GM21367 (cell line): ENCODE measurements around the gene MINDY1.

Experiments used
- ATAC-seq: cut with Tn5 transposase; IDR thresholded peaks from one replicate; pipeline ENCODE4 v1.9.1; 2021; ENCODE audit not compliant: unreplicated experiment

The MINDY1 gene

GRCh38 chr1:150968491-150968890 is 38.2 kb downstream of the MINDY1 start:
- ATAC-seq = no peak

- ATAC-seq = no peak
Measured at GRCh38 chr1:150967936-150968335, 38.8 kb downstream of the MINDY1 start.

- no peak for ATAC-seq
Measured at GRCh38 chr1:150966011-150966410, 40.7 kb downstream of the MINDY1 start.

GRCh38 chr1:150965605-150966004 is 41.1 kb downstream of the MINDY1 start:
- no peak for ATAC-seq

GRCh38 chr1:150964164-150964489 is 42.6 kb downstream of the MINDY1 start:
- ATAC-seq = no peak

- ATAC-seq = no peak
Measured at GRCh38 chr1:150963321-150964163, 43.2 kb downstream of the MINDY1 start.

- ATAC-seq = no peak
Measured at GRCh38 chr1:150961756-150962155, 44.9 kb downstream of the MINDY1 start.

- ATAC-seq = no peak
Measured at GRCh38 chr1:150960646-150961045, 46.1 kb downstream of the MINDY1 start.

- no peak for ATAC-seq
Measured at GRCh38 chr1:150957666-150958065, 49.0 kb downstream of the MINDY1 start.

DNA sequence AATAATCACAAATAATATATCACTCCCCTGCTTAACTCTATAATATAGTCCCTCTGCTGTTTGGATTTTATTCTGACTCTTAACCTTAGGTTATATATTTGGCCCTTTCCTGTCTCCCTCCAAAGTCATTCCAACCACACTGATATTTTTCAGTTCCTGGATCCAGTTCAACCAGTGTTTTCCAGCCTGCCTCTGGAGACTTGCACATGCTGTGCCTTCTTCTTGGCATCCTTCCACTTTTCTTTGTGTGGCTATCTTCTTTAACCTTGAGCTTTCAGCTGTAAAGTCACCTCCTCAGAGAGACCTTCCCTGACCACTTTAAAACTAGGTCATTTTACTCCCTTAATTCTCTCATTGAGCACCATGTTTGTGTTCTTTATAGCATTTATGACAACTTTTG is 51.4 kb downstream of the MINDY1 start:
- ATAC-seq = no peak

DNA sequence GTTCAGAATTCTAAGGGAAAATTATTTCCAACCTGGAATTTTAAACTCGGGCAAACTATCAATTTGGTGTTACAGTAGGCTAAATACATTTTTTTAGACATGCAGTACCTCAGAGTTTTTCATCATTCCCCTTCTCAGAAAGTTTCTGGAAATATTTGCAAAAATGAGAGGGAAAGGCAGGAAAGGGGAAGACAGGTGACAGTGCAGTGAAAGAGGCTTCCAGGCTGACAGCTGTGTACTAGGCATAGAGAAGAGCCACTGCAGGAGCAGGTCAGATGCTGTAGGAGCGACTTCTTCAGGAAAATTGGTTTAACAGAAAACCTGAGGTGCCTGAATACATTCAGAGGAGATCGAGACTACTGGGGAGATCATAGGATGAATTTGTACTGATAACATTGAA is 52.0 kb downstream of the MINDY1 start:
- no peak for ATAC-seq
